SW480 (cell line): ENCODE measurements around the gene CDH23.

Experiments
- DNase-seq: peaks from one replicate; pipeline ENCODE4 v3.0.0-alpha.2; 2016; ENCODE audit warnings: low spot score

Gene CDH23

GRCh38 chr10:71725249-71725648 is 328.5 kb downstream of the CDH23 start:
- no peak for DNase-seq

- no peak for DNase-seq
These were observed 329.4 kb downstream of the CDH23 start for GRCh38 chr10:71725998-71726579.

- DNase-seq, result no peak
These were observed 329.9 kb downstream of the CDH23 start for GRCh38 chr10:71726580-71727104.

- no peak for DNase-seq
These were observed 330.5 kb downstream of the CDH23 start for GRCh38 chr10:71727105-71727737.

- DNase-seq, result no peak
These were observed 331.3 kb downstream of the CDH23 start for GRCh38 chr10:71727738-71728737.

- no peak for DNase-seq
These were observed 332.5 kb downstream of the CDH23 start for GRCh38 chr10:71729161-71729636.

- DNase-seq, result no peak
These were observed 335.1 kb downstream of the CDH23 start for GRCh38 chr10:71731791-71732190.

GRCh38 chr10:71734797-71735196 is 338.1 kb downstream of the CDH23 start:
- no peak for DNase-seq

GRCh38 chr10:71735709-71736569 is 339.2 kb downstream of the CDH23 start:
- DNase-seq, result no peak

GRCh38 chr10:71736570-71736952 is 339.8 kb downstream of the CDH23 start:
- no peak for DNase-seq

- DNase-seq, result no peak
These were observed 340.5 kb downstream of the CDH23 start for GRCh38 chr10:71737001-71737833.

- DNase-seq, result no peak
These were observed 341.1 kb downstream of the CDH23 start for GRCh38 chr10:71737834-71738197.

- DNase-seq, result no peak
These were observed 342.7 kb downstream of the CDH23 start for GRCh38 chr10:71739358-71739900.

GRCh38 chr10:71740069-71740653 is 343.4 kb downstream of the CDH23 start:
- no peak for DNase-seq

- no peak for DNase-seq
These were observed 344.3 kb downstream of the CDH23 start for GRCh38 chr10:71741029-71741428.

- no peak for DNase-seq
These were observed 345.0 kb downstream of the CDH23 start for GRCh38 chr10:71741671-71742070.

GRCh38 chr10:71742301-71743088 is 345.8 kb downstream of the CDH23 start:
- no peak for DNase-seq

- DNase-seq, result no peak
These were observed 346.5 kb downstream of the CDH23 start for GRCh38 chr10:71743089-71743838.
